ENCODE data around the gene MRPL37.

The MRPL37 gene

GRCh38 chr1:54257876-54258275 is 57.9 kb downstream of the MRPL37 start:
- DNase-seq (ENCODE audit: extremely low read depth, low read depth) = no peak
- TF ChIP-seq CTCF (IDR thresholded peaks at IDR 0.05; ENCODE audit: low read depth, low read length) = no peak

- no peak for TF ChIP-seq CTCF (IDR thresholded peaks at IDR 0.05; ENCODE audit: low read depth, low read length)
- DNase-seq (ENCODE audit: extremely low read depth, low read depth) = no peak
These were observed 59.7 kb downstream of the MRPL37 start for GRCh38 chr1:54259546-54260140.

- no peak for TF ChIP-seq CTCF (IDR thresholded peaks at IDR 0.05; ENCODE audit: low read depth, low read length)
- DNase-seq (ENCODE audit: extremely low read depth, low read depth) = no peak
These were observed 60.8 kb downstream of the MRPL37 start for GRCh38 chr1:54260810-54261209.

GRCh38 chr1:54262244-54262643 is 62.3 kb downstream of the MRPL37 start:
- TF ChIP-seq CTCF (IDR thresholded peaks at IDR 0.05; ENCODE audit: low read depth, low read length) = no peak
- DNase-seq (ENCODE audit: extremely low read depth, low read depth) = no peak

- no peak for DNase-seq (ENCODE audit: extremely low read depth, low read depth)
- no peak for TF ChIP-seq CTCF (IDR thresholded peaks at IDR 0.05; ENCODE audit: low read depth, low read length)
These were observed 63.7 kb downstream of the MRPL37 start for GRCh38 chr1:54263601-54264226.

GRCh38 chr1:54265126-54265525 is 65.2 kb downstream of the MRPL37 start:
- no peak for DNase-seq (ENCODE audit: extremely low read depth, low read depth)
- no peak for TF ChIP-seq CTCF (IDR thresholded peaks at IDR 0.05; ENCODE audit: low read depth, low read length)

- DNase-seq (ENCODE audit: extremely low read depth, low read depth) = no peak
These were observed 65.7 kb downstream of the MRPL37 start for GRCh38 chr1:54265659-54266058.

More at GRCh38 chr1:54265659-54266058, 65.7 kb downstream of the MRPL37 start:
- TF ChIP-seq CTCF (IDR thresholded peaks at IDR 0.05; ENCODE audit: low read depth, low read length) = no peak

Data from AG09319 (cell line).